HL-60 (cell line): Measurements from ENCODE around the gene LTA4H.

ENCODE experiments used
- CTCF ChIP-seq: IDR thresholded peaks from one replicate; pipeline ENCODE4 v1.5.1; 2011; ENCODE audit warnings: low read length, control low read depth, inconsistent platforms; ENCODE audit not compliant: insufficient read depth
- GABPA ChIP-seq: IDR thresholded peaks from 2 replicates; pipeline ENCODE4 v1.6.1; 2012; ENCODE audit warnings: low read depth
- POLR2AphosphoS5 ChIP-seq: IDR thresholded peaks from 2 replicates; pipeline ENCODE4 v1.6.1; 2012; ENCODE audit warnings: low read depth
- REST ChIP-seq: IDR thresholded peaks from 2 replicates; pipeline ENCODE4 v1.6.1; 2012; ENCODE audit warnings: low read depth; ENCODE audit not compliant: insufficient replicate concordance
- SPI1 ChIP-seq: IDR thresholded peaks from 2 replicates; pipeline ENCODE4 v1.6.1; 2012; ENCODE audit warnings: low read depth, mild to moderate bottlenecking, borderline replicate concordance

GRCh38 chr12:95951515-95951914, 83.9 kb downstream of the LTA4H start:
- TF ChIP-seq POLR2AphosphoS5 = no peak
- TF ChIP-seq CTCF = no peak
- TF ChIP-seq SPI1 = peak; percentile 53; the same call in 1 of the 2 replicates
- TF ChIP-seq REST = no peak
- TF ChIP-seq GABPA = no peak
